Activated T-helper 1 cell treated with anti-CD3 and anti-CD28 coated beads, Interleukin-12 subunit alpha, Interleukin-12 subunit beta, Interleukin-2, Interleukin-4 antibody, amounts not matched to agents 30 ng/mL and 10 ng/mL and 1 ng/mL, durations not matched to agents 14 hours and 24 hours and 36 hours (primary cell): ENCODE results near the gene DNAJC24. TPM values are rescaled to one million over a fixed set of nuclear protein-coding genes. Genes with fewer than 3 reads are reported as not detected.

ENCODE experiments used
- DNase-seq: peaks from one replicate; pipeline ENCODE4 v3.0.0; 2021; ENCODE audit warnings: low spot score
- H3K27ac Mint-ChIP-seq: one replicate; pipeline ENCODE4 v1.8.0; 2021; ENCODE audit warnings: mild to moderate bottlenecking, mixed read lengths
- H3K27me3 Mint-ChIP-seq: one replicate; pipeline ENCODE4 v1.8.0; 2022; ENCODE audit warnings: mild to moderate bottlenecking, moderate library complexity, mixed read lengths; ENCODE audit not compliant: insufficient read depth
- H3K36me3 Mint-ChIP-seq: one replicate; pipeline ENCODE4 v1.8.0; 2021; ENCODE audit warnings: low read depth, mixed read lengths
- H3K4me1 Mint-ChIP-seq: one replicate; pipeline ENCODE4 v1.8.0; 2021; ENCODE audit warnings: low read depth, mixed read lengths
- H3K4me3 Mint-ChIP-seq: one replicate; pipeline ENCODE4 v1.8.0; 2021; ENCODE audit warnings: mild to moderate bottlenecking, moderate library complexity, mixed read lengths
- H3K9me3 Mint-ChIP-seq: one replicate; pipeline ENCODE4 v1.8.0; 2021; ENCODE audit warnings: mixed read lengths
- intact Hi-C: fragments of 100-400 bp; cut with micrococcal nuclease; formaldehyde crosslinking; loops from one replicate; pipeline ENCODE4 v1.15.1; 2024
- total RNA-seq: library from RNA; stranded (reverse); gene quantifications from 2 replicates; pipeline ENCODE4 v1.2.3, GENCODE V29; 2022

The DNAJC24 gene
- total RNA-seq, 1 donor from 2014 or later, result 15.8 TPM

- intact Hi-C loops, result loop anchor here (10.0 kb wide), 1 partner anchor 321 kb away; no protein-coding TSS in a partner anchor
- DNase-seq, result no peak
- H3K9me3 Mint-ChIP-seq, result no peaks in the 10 kb centered on the region
- H3K27ac Mint-ChIP-seq, result no peak overlapping the region
- no peaks in the 10 kb centered on the region for H3K4me1 Mint-ChIP-seq
- no peak overlapping the region for H3K4me3 Mint-ChIP-seq
- no peaks in the 10 kb centered on the region for H3K27me3 Mint-ChIP-seq
- peaks cover 2% of the 10 kb centered on the region for H3K36me3 Mint-ChIP-seq
These were observed 104.4 kb downstream of the DNAJC24 start for GRCh38 chr11:31474083-31474482.

DNA sequence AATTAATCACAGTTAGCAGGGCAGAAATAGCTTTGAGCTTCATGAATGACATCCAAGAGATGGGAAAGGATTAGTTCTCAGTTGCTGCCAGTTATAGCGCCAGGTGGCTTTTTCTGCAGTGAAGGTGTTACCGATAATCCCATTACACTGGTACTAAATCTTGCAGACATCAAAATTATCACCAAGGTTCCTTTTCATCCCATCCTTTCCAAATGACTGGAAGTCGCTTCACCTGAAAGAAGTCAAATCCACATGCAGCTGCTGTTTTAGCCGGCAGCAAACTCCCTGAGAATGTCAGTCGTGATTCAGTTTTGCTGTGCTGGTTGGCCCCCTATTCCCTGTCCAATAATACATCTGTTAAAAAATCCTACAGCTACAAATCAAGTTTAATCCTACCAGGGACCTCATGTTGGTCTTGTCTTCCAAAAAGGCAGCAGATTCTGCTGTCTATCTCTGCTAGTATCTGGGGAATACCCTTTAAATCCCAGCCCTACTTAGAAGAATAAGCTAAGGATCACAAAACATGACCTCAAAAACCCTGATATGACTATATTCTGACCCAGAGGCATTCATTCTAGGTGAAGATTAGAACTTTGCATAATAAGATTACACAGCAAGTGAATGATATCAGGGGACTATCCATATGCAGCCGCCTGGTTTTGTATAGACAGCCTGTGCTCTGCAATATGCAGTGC, 108.0 kb downstream of the DNAJC24 start:
- intact Hi-C loops, result loop anchor here (10.0 kb wide), 1 partner anchor 317 kb away; no protein-coding TSS in a partner anchor
- H3K27ac Mint-ChIP-seq, result no peak overlapping the region
- no peak overlapping the region for H3K4me3 Mint-ChIP-seq
- no peaks in the 10 kb centered on the region for H3K9me3 Mint-ChIP-seq
- H3K36me3 Mint-ChIP-seq, result no peaks in the 10 kb centered on the region
- no peak for DNase-seq
- no peaks in the 10 kb centered on the region for H3K4me1 Mint-ChIP-seq
- no peaks in the 10 kb centered on the region for H3K27me3 Mint-ChIP-seq

- no peaks in the 10 kb centered on the region for H3K4me1 Mint-ChIP-seq
- no peak overlapping the region for H3K4me3 Mint-ChIP-seq
- intact Hi-C loops, result loop anchor here (10.0 kb wide), 1 partner anchor 317 kb away; no protein-coding TSS in a partner anchor
- no peaks in the 10 kb centered on the region for H3K9me3 Mint-ChIP-seq
- no peaks in the 10 kb centered on the region for H3K36me3 Mint-ChIP-seq
- H3K27me3 Mint-ChIP-seq, result no peaks in the 10 kb centered on the region
- DNase-seq, result no peak
- no peak overlapping the region for H3K27ac Mint-ChIP-seq
These were observed 108.5 kb downstream of the DNAJC24 start for GRCh38 chr11:31478223-31478590.

DNA sequence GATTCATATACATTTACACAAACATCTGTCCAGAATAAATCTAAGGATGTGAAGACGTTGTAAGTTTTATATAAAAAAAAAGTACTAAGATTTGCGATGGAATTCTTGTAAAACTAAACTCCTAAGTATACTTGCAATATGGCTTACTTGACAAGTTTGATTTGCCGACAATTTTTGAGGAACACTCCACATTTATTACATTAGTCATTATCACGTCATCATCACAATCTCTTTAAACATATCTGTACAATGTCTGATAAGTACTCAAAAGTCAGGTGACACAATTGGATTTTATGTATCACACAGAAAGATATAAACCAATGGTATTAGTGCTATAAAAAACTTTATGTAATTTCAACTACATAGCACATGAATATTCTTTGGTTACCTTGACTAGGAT, 109.4 kb downstream of the DNAJC24 start:
- no peak overlapping the region for H3K27ac Mint-ChIP-seq
- no peaks in the 10 kb centered on the region for H3K27me3 Mint-ChIP-seq
- no peaks in the 10 kb centered on the region for H3K36me3 Mint-ChIP-seq
- no peaks in the 10 kb centered on the region for H3K4me1 Mint-ChIP-seq
- no peak for DNase-seq
- H3K9me3 Mint-ChIP-seq, result no peaks in the 10 kb centered on the region
- H3K4me3 Mint-ChIP-seq, result no peak overlapping the region
- intact Hi-C loops, result loop anchor here (10.0 kb wide), 1 partner anchor 316 kb away; no protein-coding TSS in a partner anchor

- Mint-ChIP-seq H3K4me3 (no peak overlapping the region), H3K36me3 (no peaks in the 10 kb centered on the region), H3K4me1 (no peaks in the 10 kb centered on the region), H3K27me3 (no peaks in the 10 kb centered on the region), H3K27ac (no peak overlapping the region), H3K9me3 (no peaks in the 10 kb centered on the region)
- intact Hi-C loops, result loop anchor here (10.0 kb wide), 1 partner anchor 694 kb away; no protein-coding TSS in a partner anchor
- DNase-seq, result no peak
These were observed 111.3 kb downstream of the DNAJC24 start for GRCh38 chr11:31480930-31481329.

Other genes starting within 250 kb of the DNAJC24 start
- gene DCDC1, start 121 bp upstream of the DNAJC24 start, total RNA-seq, result not detected in 2 replicates
- gene IMMP1L, start 139.8 kb downstream of the DNAJC24 start, total RNA-seq, result 22.3 and 24.6 TPM in 2 replicates
- 15.1 and 17.3 TPM in 2 replicates for gene ELP4, start 139.9 kb downstream of the DNAJC24 start, total RNA-seq